Trophoblast cell (in vitro differentiated cells and primary cell): ENCODE data around the gene CASP3.

Experiments
- DNase-seq, 2 donors: peaks; one replicate each; pipeline ENCODE4 v3.0.0-alpha.2; 2016
- H2AFZ ChIP-seq: 2 replicates; pipeline ENCODE4 v1.6.1; 2013; ENCODE audit warnings: low read length, moderate library complexity, mild to moderate bottlenecking; ENCODE audit not compliant: insufficient read depth, poor library complexity
- H2AK5ac ChIP-seq: 2 replicates; pipeline ENCODE4 v1.6.1; 2013; ENCODE audit warnings: mild to moderate bottlenecking, low read length
- H2BK120ac ChIP-seq: 2 replicates; pipeline ENCODE4 v1.6.1; 2013; ENCODE audit warnings: low read length, mild to moderate bottlenecking, moderate library complexity; ENCODE audit not compliant: insufficient read depth, poor library complexity
- H2BK12ac ChIP-seq: 2 replicates; pipeline ENCODE4 v1.6.1; 2013; ENCODE audit warnings: mild to moderate bottlenecking, low read length, moderate library complexity
- H2BK5ac ChIP-seq: 2 replicates; pipeline ENCODE4 v1.6.1; 2013; ENCODE audit warnings: low read length, low read depth, moderate library complexity, mild to moderate bottlenecking; ENCODE audit not compliant: poor library complexity
- H3K14ac ChIP-seq: 2 replicates; pipeline ENCODE4 v1.6.1; 2013; ENCODE audit warnings: mild to moderate bottlenecking, low read length
- H3K18ac ChIP-seq: 2 replicates; pipeline ENCODE4 v1.6.1; 2013; ENCODE audit warnings: mild to moderate bottlenecking, low read length
- H3K23ac ChIP-seq: 2 replicates; pipeline ENCODE4 v1.6.1; 2013; ENCODE audit warnings: low read length
- H3K27ac ChIP-seq: 2 replicates; pipeline ENCODE4 v1.5.1; 2013; ENCODE audit warnings: low read depth, mild to moderate bottlenecking, inconsistent platforms, low read length, moderate library complexity
- H3K27me3 ChIP-seq: 2 replicates; pipeline ENCODE4 v1.6.1; 2013; ENCODE audit warnings: inconsistent platforms, mild to moderate bottlenecking, low read length, moderate library complexity; ENCODE audit not compliant: insufficient read depth
- H3K36me3 ChIP-seq, 2 experiments: 1 replicate in 1 of 2; 2 replicates in 1 of 2; pipeline ENCODE4 v1.6.1; 2013; ENCODE audit warnings: low read length in 2 of 2, mild to moderate bottlenecking in 2 of 2, moderate library complexity in 1 of 2; ENCODE audit not compliant: insufficient read depth in 2 of 2, control insufficient read depth in 1 of 2
- H3K4ac ChIP-seq: 2 replicates; pipeline ENCODE4 v1.6.1; 2013; ENCODE audit warnings: low read depth, mild to moderate bottlenecking, low read length, moderate library complexity
- H3K4me1 ChIP-seq, 2 experiments: 1 replicate in 1 of 2; 2 replicates in 1 of 2; pipeline ENCODE4 v1.6.1; 2013; ENCODE audit warnings: low read length in 2 of 2, mild to moderate bottlenecking in 2 of 2, moderate library complexity in 1 of 2; ENCODE audit not compliant: insufficient read depth in 2 of 2, control insufficient read depth in 1 of 2
- H3K4me2 ChIP-seq: 2 replicates; pipeline ENCODE4 v1.6.1; 2013; ENCODE audit warnings: inconsistent platforms, mild to moderate bottlenecking, low read length, moderate library complexity
- H3K4me3 ChIP-seq: 2 replicates; pipeline ENCODE4 v1.5.1; 2013; ENCODE audit warnings: mild to moderate bottlenecking, low read depth, low read length, inconsistent platforms
- H3K79me1 ChIP-seq: one replicate; pipeline ENCODE4 v1.6.1; 2013; ENCODE audit warnings: low read length
- H3K79me2 ChIP-seq: 2 replicates; pipeline ENCODE4 v1.6.1; 2013; ENCODE audit warnings: low read length, mild to moderate bottlenecking; ENCODE audit not compliant: control insufficient read depth, insufficient read depth, poor library complexity
- H3K9ac ChIP-seq: 2 replicates; pipeline ENCODE4 v1.6.1; 2013; ENCODE audit warnings: mild to moderate bottlenecking, low read length
- H3K9me3 ChIP-seq: 2 replicates; pipeline ENCODE4 v1.6.1; 2013; ENCODE audit warnings: low read depth, mild to moderate bottlenecking, control low read depth, inconsistent platforms, low read length; ENCODE audit not compliant: insufficient read depth
- H4K12ac ChIP-seq: 2 replicates; pipeline ENCODE4 v1.6.1; 2013; ENCODE audit warnings: low read depth, mild to moderate bottlenecking, low read length, moderate library complexity
- H4K8ac ChIP-seq: 2 replicates; pipeline ENCODE4 v1.6.1; 2013; ENCODE audit warnings: low read depth, mild to moderate bottlenecking, low read length, moderate library complexity
- H4K91ac ChIP-seq: one replicate; pipeline ENCODE4 v1.6.1; 2013; ENCODE audit warnings: low read depth, mild to moderate bottlenecking, low read length, moderate library complexity
- WGBS: extraction: QIAGEN DNeasy Blood & Tissue Kit; methylation state at CpG from one replicate; pipeline ENCODE4 v1.1.7; 2013; ENCODE audit warnings: missing lambda C conversion rate; ENCODE audit not compliant: insufficient read length, insufficient coverage; ENCODE audit errors: extremely low coverage; 5-methylcytosine and 5-hydroxymethylcytosine counted together

Gene CASP3

DNA sequence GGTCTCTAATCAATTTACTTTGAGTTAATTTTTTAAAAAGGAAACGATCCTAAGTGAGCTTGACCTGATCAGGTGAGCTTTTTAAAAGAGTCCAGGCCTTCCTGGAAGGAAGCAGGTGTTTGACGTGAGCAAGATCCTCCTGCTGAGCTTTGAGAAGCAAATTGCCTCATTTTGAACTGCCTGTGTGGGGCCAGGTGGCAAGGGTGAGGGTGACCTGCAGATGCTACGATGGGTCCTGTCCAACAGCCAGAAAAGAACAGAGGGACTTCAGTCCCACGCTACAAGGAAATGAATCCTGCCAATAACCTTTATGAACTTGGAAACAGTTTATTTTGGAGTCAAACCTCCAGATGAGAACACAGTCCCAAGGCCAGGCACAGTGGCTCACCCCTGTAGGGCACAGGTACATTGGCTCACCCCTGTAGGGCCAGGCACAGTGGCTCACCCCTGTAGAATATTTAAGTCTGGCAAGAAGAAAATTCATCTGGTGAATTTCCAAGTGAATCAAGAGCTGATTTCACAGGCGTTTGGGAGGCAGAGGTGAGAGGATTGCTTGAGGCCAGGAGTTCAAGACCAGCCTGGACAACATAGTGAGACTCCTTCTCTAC is 58.1 kb downstream of the CASP3 start:
- Histone ChIP-seq H3K9me3 (no peaks in the 10 kb centered on the region), H3K4me1 (no peaks in the 10 kb centered on the region), H3K4me2 (no peak overlapping the region), H2AK5ac (no peak overlapping the region), H3K23ac (no peak overlapping the region), H3K79me1 (no peaks in the 10 kb centered on the region), H3K4ac (no peak overlapping the region), H3K4me3 (no peak overlapping the region), H4K91ac (no peak overlapping the region), H3K14ac (no peak overlapping the region), H3K18ac (no peak overlapping the region), H3K9ac (no peak overlapping the region), H2BK120ac (no peak overlapping the region), H4K12ac (no peak overlapping the region), H3K27me3 (no peaks in the 10 kb centered on the region), H3K27ac (no peak overlapping the region), H2AFZ (no peak overlapping the region), H2BK5ac (no peak overlapping the region), H3K36me3 (no peaks in the 10 kb centered on the region), H2BK12ac (no peak overlapping the region), H4K8ac (no peak overlapping the region), H3K79me2 (no peaks in the 10 kb centered on the region)
- no CpG with 5 or more reads among the region's 5 CpGs for WGBS
- DNase-seq, result no peak

- Histone ChIP-seq H3K79me1 (no peaks in the 10 kb centered on the region), H3K27me3 (no peaks in the 10 kb centered on the region), H3K27ac (no peak overlapping the region), H2BK5ac (no peak overlapping the region), H3K9me3 (no peaks in the 10 kb centered on the region), H3K14ac (no peak overlapping the region), H3K79me2 (no peaks in the 10 kb centered on the region), H4K91ac (no peak overlapping the region), H3K23ac (no peak overlapping the region), H3K36me3 (no peaks in the 10 kb centered on the region), H3K4me1 (no peaks in the 10 kb centered on the region), H2AFZ (no peak overlapping the region), H2BK120ac (no peak overlapping the region), H2BK12ac (no peak overlapping the region), H4K12ac (no peak overlapping the region), H3K18ac (no peak overlapping the region), H2AK5ac (no peak overlapping the region), H3K4ac (no peak overlapping the region), H3K4me3 (no peak overlapping the region), H3K4me2 (no peak overlapping the region), H4K8ac (no peak overlapping the region), H3K9ac (no peak overlapping the region)
- no peak for DNase-seq
- WGBS, result no CpG with 5 or more reads among the region's 3 CpGs
Measured at GRCh38 chr4:184590196-184590595, 59.1 kb downstream of the CASP3 start.

DNA sequence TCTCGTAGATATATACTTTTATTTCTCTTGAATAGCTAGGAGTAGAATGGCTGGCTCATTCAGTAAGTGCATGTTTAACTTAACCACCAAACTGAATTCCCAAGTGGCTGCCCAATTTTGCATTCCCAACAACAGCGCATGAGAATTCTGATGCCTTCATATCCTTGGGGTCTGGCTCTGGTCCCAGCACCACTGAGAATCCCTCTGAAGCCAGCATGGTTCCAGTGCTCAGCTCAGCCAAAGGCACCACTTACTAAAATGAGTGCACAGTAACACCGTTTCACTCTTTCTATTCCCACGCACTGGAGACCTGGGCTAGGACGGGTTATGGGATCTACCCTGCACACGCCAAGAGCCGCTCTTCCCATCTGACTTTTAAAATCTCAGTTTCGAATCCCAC is 60.4 kb downstream of the CASP3 start:
- H3K9ac ChIP-seq, result no peak overlapping the region
- no CpG with 5 or more reads among the region's 8 CpGs for WGBS

DNA sequence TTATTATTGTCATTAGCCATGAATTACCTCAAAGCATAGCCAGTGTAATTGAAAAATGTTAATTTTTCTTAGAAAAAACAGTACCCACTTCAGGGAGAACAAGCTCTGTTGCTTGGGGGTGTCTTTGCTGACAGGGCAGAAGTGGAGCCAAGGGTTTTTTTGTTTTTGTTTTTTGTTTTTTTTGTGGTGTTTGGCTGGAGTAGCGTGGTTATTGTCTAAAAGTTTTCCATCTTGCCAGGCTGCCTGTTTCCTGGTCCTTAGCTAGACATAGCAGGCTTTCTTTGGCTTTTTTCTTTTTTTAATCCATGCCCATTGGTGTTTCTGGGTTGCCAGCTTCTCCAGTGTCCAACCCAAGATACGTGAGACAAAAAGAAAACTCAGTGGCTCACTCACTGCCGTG is 61.5 kb downstream of the CASP3 start:
- no peak overlapping the region for H3K18ac ChIP-seq
- H2AK5ac ChIP-seq, result no peak overlapping the region
- no peaks in the 10 kb centered on the region for H3K27me3 ChIP-seq
- no peaks in the 10 kb centered on the region for H3K9me3 ChIP-seq
- H3K14ac ChIP-seq, result no peak overlapping the region
- no peaks in the 10 kb centered on the region for H3K36me3 ChIP-seq
- no peak overlapping the region for H2BK5ac ChIP-seq
- no peak overlapping the region for H2BK12ac ChIP-seq
- no peak for DNase-seq
- H3K23ac ChIP-seq, result no peak overlapping the region
- no peak overlapping the region for H4K91ac ChIP-seq
- H3K4me3 ChIP-seq, result no peak overlapping the region
- no peak overlapping the region for H3K27ac ChIP-seq
- 100% methylated on average over 1 of the region's 3 CpGs for WGBS
- H3K9ac ChIP-seq, result no peak overlapping the region
- no peaks in the 10 kb centered on the region for H3K79me1 ChIP-seq
- no peak overlapping the region for H4K12ac ChIP-seq
- H4K8ac ChIP-seq, result no peak overlapping the region
- H3K4me1 ChIP-seq, result no peaks in the 10 kb centered on the region
- no peak overlapping the region for H3K4ac ChIP-seq
- H2BK120ac ChIP-seq, result no peak overlapping the region
- H2AFZ ChIP-seq, result no peak overlapping the region
- no peak overlapping the region for H3K4me2 ChIP-seq
- no peaks in the 10 kb centered on the region for H3K79me2 ChIP-seq

More for the DNA sequence above, 60.4 kb downstream of the CASP3 start:
- DNase-seq, result no peak
- no peak overlapping the region for H2AK5ac ChIP-seq
- H3K18ac ChIP-seq, result no peak overlapping the region
- no peaks in the 10 kb centered on the region for H3K9me3 ChIP-seq
- no peaks in the 10 kb centered on the region for H3K27me3 ChIP-seq
- H3K4me1 ChIP-seq, result no peaks in the 10 kb centered on the region
- H2BK12ac ChIP-seq, result no peak overlapping the region
- H4K91ac ChIP-seq, result no peak overlapping the region
- no peak overlapping the region for H3K14ac ChIP-seq
- no peaks in the 10 kb centered on the region for H3K36me3 ChIP-seq
- H3K4ac ChIP-seq, result no peak overlapping the region
- no peak overlapping the region for H2BK120ac ChIP-seq
- H3K23ac ChIP-seq, result no peak overlapping the region
- H3K4me2 ChIP-seq, result no peak overlapping the region
- H2BK5ac ChIP-seq, result no peak overlapping the region
- no peak overlapping the region for H2AFZ ChIP-seq
- no peak overlapping the region for H3K27ac ChIP-seq
- no peaks in the 10 kb centered on the region for H3K79me2 ChIP-seq
- no peaks in the 10 kb centered on the region for H3K79me1 ChIP-seq
- H3K4me3 ChIP-seq, result no peak overlapping the region
- H4K8ac ChIP-seq, result no peak overlapping the region
- no peak overlapping the region for H4K12ac ChIP-seq
